ENCODE data around the gene TSPAN14. TPM values are rescaled to one million over a fixed set of nuclear protein-coding genes. Genes with fewer than 3 reads are reported as not detected.

TSPAN14 gene
- total and polyA plus RNA-seq, 2 of the 13 experiments (the other 11 are each of a cell fraction or from before 2014, with no cell fraction given), result 24.1 to 80.6 TPM

GRCh38 chr10:80411267-80411668 is 42.8 kb upstream of the TSPAN14 start (continued):
- TF ChIP-seq ERF (CRISPR knock-in tag; IDR thresholded peaks at IDR 0.05) (peak; percentile 56; the same call in 1 of the 2 replicates), ZMYM3 (CRISPR knock-in tag; IDR thresholded peaks at IDR 0.05) (peak; percentile 36; the same call in 1 of the 2 replicates), ZNF768 (CRISPR knock-in tag; IDR thresholded peaks at IDR 0.05) (no peak), ZNF468 (CRISPR knock-in tag; IDR thresholded peaks at IDR 0.05) (no peak), HHEX (CRISPR knock-in tag; IDR thresholded peaks at IDR 0.05) (no peak), ZNF713 (CRISPR knock-in tag; IDR thresholded peaks at IDR 0.05) (no peak), GFI1 (CRISPR knock-in tag; IDR thresholded peaks at IDR 0.05; ENCODE audit: borderline replicate concordance) (no peak), HCFC1 (IDR thresholded peaks at IDR 0.05; ENCODE audit: low read depth, low read length) (no peak), ZNF616 (CRISPR knock-in tag; IDR thresholded peaks at IDR 0.05; ENCODE audit: low read depth) (no peak), CBFB (CRISPR knock-in tag; IDR thresholded peaks at IDR 0.05) (no peak), MTA3 (CRISPR knock-in tag; IDR thresholded peaks at IDR 0.05) (no peak), JUND (CRISPR knock-in tag; IDR thresholded peaks at IDR 0.05) (0 out of 2 replicates have a peak, but pooled peaks have one; percentile 39), SMAD3 (CRISPR knock-in tag; IDR thresholded peaks at IDR 0.05) (no peak), CENPX (CRISPR knock-in tag; IDR thresholded peaks at IDR 0.05) (no peak), RORA (CRISPR knock-in tag; IDR thresholded peaks at IDR 0.05) (no peak), ZNF253 (CRISPR knock-in tag; IDR thresholded peaks at IDR 0.05; ENCODE audit: borderline replicate concordance) (no peak), GABPB1 (CRISPR knock-in tag; IDR thresholded peaks at IDR 0.05) (peak; percentile 37; the same call in 1 of the 2 replicates), ZNF24 (IDR thresholded peaks at IDR 0.05) (no peak), XBP1 (CRISPR knock-in tag; IDR thresholded peaks at IDR 0.05) (no peak), MED13 (CRISPR knock-in tag; IDR thresholded peaks at IDR 0.05) (no peak), POLR2A (IDR thresholded peaks at IDR 0.05; ENCODE audit: insufficient read depth in 1 of 2, low read depth in 2 of 2, low read length in 2 of 2) (0 out of 4 replicates have a peak, but pooled peaks of 1 of the 2 experiments have one; percentile 20), CCAR2 (optimal IDR thresholded peaks at IDR 0.05; ENCODE audit: low read depth, low read length) (no peak), SIX4 (CRISPR knock-in tag; IDR thresholded peaks at IDR 0.05) (no peak), CCDC6 (CRISPR knock-in tag; IDR thresholded peaks at IDR 0.05) (no peak; the same call in 1 of the 2 replicates)
- TF ChIP-seq, protein P1, sequence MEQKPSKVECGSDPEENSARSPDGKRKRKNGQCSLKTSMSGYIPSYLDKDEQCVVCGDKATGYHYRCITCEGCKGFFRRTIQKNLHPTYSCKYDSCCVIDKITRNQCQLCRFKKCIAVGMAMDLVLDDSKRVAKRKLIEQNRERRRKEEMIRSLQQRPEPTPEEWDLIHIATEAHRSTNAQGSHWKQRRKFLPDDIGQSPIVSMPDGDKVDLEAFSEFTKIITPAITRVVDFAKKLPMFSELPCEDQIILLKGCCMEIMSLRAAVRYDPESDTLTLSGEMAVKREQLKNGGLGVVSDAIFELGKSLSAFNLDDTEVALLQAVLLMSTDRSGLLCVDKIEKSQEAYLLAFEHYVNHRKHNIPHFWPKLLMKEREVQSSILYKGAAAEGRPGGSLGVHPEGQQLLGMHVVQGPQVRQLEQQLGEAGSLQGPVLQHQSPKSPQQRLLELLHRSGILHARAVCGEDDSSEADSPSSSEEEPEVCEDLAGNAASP (CRISPR knock-in tag; IDR thresholded peaks at IDR 0.05; ENCODE audit: borderline replicate concordance), result no peak
- TF ChIP-seq, protein P2, sequence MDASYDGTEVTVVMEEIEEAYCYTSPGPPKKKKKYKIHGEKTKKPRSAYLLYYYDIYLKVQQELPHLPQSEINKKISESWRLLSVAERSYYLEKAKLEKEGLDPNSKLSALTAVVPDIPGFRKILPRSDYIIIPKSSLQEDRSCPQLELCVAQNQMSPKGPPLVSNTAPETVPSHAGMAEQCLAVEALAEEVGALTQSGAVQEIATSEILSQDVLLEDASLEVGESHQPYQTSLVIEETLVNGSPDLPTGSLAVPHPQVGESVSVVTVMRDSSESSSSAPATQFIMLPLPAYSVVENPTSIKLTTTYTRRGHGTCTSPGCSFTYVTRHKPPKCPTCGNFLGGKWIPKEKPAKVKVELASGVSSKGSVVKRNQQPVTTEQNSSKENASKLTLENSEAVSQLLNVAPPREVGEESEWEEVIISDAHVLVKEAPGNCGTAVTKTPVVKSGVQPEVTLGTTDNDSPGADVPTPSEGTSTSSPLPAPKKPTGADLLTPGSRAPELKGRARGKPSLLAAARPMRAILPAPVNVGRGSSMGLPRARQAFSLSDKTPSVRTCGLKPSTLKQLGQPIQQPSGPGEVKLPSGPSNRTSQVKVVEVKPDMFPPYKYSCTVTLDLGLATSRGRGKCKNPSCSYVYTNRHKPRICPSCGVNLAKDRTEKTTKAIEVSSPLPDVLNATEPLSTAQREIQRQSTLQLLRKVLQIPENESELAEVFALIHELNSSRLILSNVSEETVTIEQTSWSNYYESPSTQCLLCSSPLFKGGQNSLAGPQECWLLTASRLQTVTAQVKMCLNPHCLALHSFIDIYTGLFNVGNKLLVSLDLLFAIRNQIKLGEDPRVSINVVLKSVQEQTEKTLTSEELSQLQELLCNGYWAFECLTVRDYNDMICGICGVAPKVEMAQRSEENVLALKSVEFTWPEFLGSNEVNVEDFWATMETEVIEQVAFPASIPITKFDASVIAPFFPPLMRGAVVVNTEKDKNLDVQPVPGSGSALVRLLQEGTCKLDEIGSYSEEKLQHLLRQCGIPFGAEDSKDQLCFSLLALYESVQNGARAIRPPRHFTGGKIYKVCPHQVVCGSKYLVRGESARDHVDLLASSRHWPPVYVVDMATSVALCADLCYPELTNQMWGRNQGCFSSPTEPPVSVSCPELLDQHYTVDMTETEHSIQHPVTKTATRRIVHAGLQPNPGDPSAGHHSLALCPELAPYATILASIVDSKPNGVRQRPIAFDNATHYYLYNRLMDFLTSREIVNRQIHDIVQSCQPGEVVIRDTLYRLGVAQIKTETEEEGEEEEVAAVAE (CRISPR knock-in tag; IDR thresholded peaks at IDR 0.05; ENCODE audit: borderline replicate concordance), result no peak
